GM12878 (cell line): Measurements from ENCODE around the gene HNRNPM. TPM values are rescaled to one million over a fixed set of nuclear protein-coding genes. Genes with fewer than 3 reads are reported as not detected.

Experiments used
- ATAC-seq: fragments of 200-7000 bp; cut with Tn5 transposase; 3 replicates; pipeline ENCODE4 v1.9.1; 2020; ENCODE audit warnings: mild to moderate bottlenecking, moderate library complexity
- Bru-seq: library from RNA; stranded (reverse); fragments of 400-500 nt; gene quantifications from one replicate; lab custom pipeline; 2021; lab: Mats Ljungman, UMichigan
- BruChase-seq, 2 experiments: library from RNA; stranded (reverse); fragments of 400-500 nt; gene quantifications; one replicate each; lab custom pipeline; 2021; lab: Mats Ljungman, UMichigan
- BruUV-seq: library from RNA; stranded (reverse); fragments of 400-500 nt; replicated peaks from 2 replicates; lab custom pipeline; 2021; lab: Mats Ljungman, UMichigan
- CTCF ChIA-PET: fragments of 300-600 bp; sonication (Branson Sonifier 250); formaldehyde crosslinking; extraction: SDS; loops from one replicate; lab custom pipeline; 2021; ENCODE audit warnings: inconsistent platforms; lab: Yijun Ruan, JAX
- POLR2A ChIA-PET: fragments of 350-600 bp; formaldehyde crosslinking; extraction: SDS; loops from one replicate; lab custom pipeline; 2021; ENCODE audit warnings: inconsistent platforms; lab: Charles Lee
- RAD21 ChIA-PET: fragments of 300-600 bp; sonication (Branson Sonifier 250); formaldehyde crosslinking; loops from one replicate; lab custom pipeline; 2023; ENCODE audit warnings: antibody characterized with exemption; ENCODE audit not compliant: unreplicated experiment; lab: Charles Lee
- SMC1A ChIA-PET: fragments of 300-600 bp; sonication (Branson Sonifier 250); formaldehyde crosslinking; loops from one replicate; lab custom pipeline; 2023; ENCODE audit not compliant: unreplicated experiment, uncharacterized antibody; lab: Charles Lee
- DNase-seq: peaks from one replicate; pipeline ENCODE4 v3.0.0-alpha.2; 2011; ENCODE audit warnings: low read depth, low spot score
- FAIRE-seq: peaks from 3 replicates; lab custom pipeline; 2011; peaks lifted over from hg19 to GRCh38; lab: Jason Lieb, UNC
- H2AFZ ChIP-seq: 2 replicates; pipeline ENCODE4 v1.6.0; 2011; ENCODE audit warnings: low read depth, low read length, control low read depth; ENCODE audit not compliant: control insufficient read depth
- H3K27ac ChIP-seq: 2 replicates; pipeline ENCODE4 v1.5.1; 2011; ENCODE audit warnings: control low read depth; ENCODE audit not compliant: control insufficient read depth, insufficient read depth
- H3K27me3 ChIP-seq, 2 experiments: replicated peaks in 1 of 2; 2 replicates each; pipeline versions ENCODE4 v1.6.0 to v1.6.1; 2011; ENCODE audit warnings: low read length in 1 of 2; ENCODE audit not compliant: control insufficient read depth in 2 of 2, insufficient read depth in 2 of 2
- H3K36me3 ChIP-seq, 2 experiments: 2 replicates each; pipeline ENCODE4 v1.5.1; 2011; ENCODE audit warnings: low read length in 1 of 2; ENCODE audit not compliant: control insufficient read depth in 2 of 2, insufficient read depth in 2 of 2
- H3K4me1 ChIP-seq: 2 replicates; pipeline ENCODE4 v1.6.1; 2011; ENCODE audit warnings: mild to moderate bottlenecking, low read length, moderate library complexity, mixed read lengths; ENCODE audit not compliant: control insufficient read depth, insufficient read depth
- H3K4me2 ChIP-seq: 2 replicates; pipeline ENCODE4 v1.6.0; 2011; ENCODE audit warnings: control low read depth; ENCODE audit not compliant: control insufficient read depth, insufficient read depth
- H3K4me3 ChIP-seq: fragments of 200-600 bp; sonication (generic); 2 replicates; pipeline ENCODE4 v1.5.1; 2016
- H3K79me2 ChIP-seq: 2 replicates; pipeline ENCODE4 v1.6.0; 2011; ENCODE audit warnings: low read length; ENCODE audit not compliant: control insufficient read depth, insufficient read depth
- H3K9ac ChIP-seq: 2 replicates; pipeline ENCODE4 v1.8.0; 2011; ENCODE audit warnings: low read length, control low read depth, mixed read lengths; ENCODE audit not compliant: control insufficient read depth, insufficient read depth
- H3K9me3 ChIP-seq: replicated peaks from 3 replicates; pipeline ENCODE4 v1.5.1; 2011; ENCODE audit warnings: mild to moderate bottlenecking, low read length; ENCODE audit not compliant: control insufficient read depth, insufficient read depth
- H4K20me1 ChIP-seq: 2 replicates; pipeline ENCODE4 v1.6.0; 2011; ENCODE audit not compliant: control insufficient read depth, insufficient read depth
- BRCA1 ChIP-seq: IDR thresholded peaks from 2 replicates; pipeline ENCODE4 v1.6.1; 2011; ENCODE audit warnings: low read depth, low read length, improper control_type of control experiment
- CHD1 ChIP-seq: IDR thresholded peaks from 2 replicates; pipeline ENCODE4 v1.6.1; 2012; ENCODE audit warnings: low read depth, low read length, improper control_type of control experiment
- CHD4 ChIP-seq: fragments of 200-600 bp; sonication (generic); IDR thresholded peaks from 2 replicates; pipeline ENCODE4 v1.6.1; 2016; ENCODE audit warnings: mild to moderate bottlenecking
- CTCF ChIP-seq, 3 experiments: IDR thresholded peaks in 2 of 3; conservative IDR thresholded peaks in 1 of 3; 2 replicates each; pipeline ENCODE4 v1.5.1; 2011; ENCODE audit warnings: low read depth in 3 of 3, low read length in 3 of 3, mild to moderate bottlenecking in 3 of 3, control low read depth in 2 of 3, moderate library complexity in 2 of 3, inconsistent platforms in 1 of 3, mixed read lengths in 1 of 3; ENCODE audit not compliant: control insufficient read depth in 2 of 3, insufficient read depth in 1 of 3; ENCODE audit errors: extremely low read depth in 1 of 3
- ESRRA ChIP-seq: IDR thresholded peaks from 2 replicates; pipeline ENCODE4 v1.6.1; 2012; ENCODE audit warnings: mild to moderate bottlenecking, low read length, improper control_type of control experiment
- ETV6 ChIP-seq, 2 experiments: fragments of 450-650 bp in 1 of 2; IDR thresholded peaks in 1 of 2; conservative IDR thresholded peaks in 1 of 2; 2 replicates each; pipeline ENCODE4 v1.6.1; 2014; ENCODE audit warnings: antibody characterized with exemption in 1 of 2, borderline replicate concordance in 1 of 2, low read depth in 1 of 2, mild to moderate bottlenecking in 1 of 2, moderate library complexity in 1 of 2
- HCFC1 ChIP-seq: fragments of 150-350 bp; IDR thresholded peaks from 2 replicates; pipeline ENCODE4 v1.6.1; 2014; ENCODE audit warnings: low read length
- MYB ChIP-seq: fragments of 150-350 bp; IDR thresholded peaks from 2 replicates; pipeline ENCODE4 v1.6.1; 2014; ENCODE audit warnings: mild to moderate bottlenecking, low read depth, low read length, borderline replicate concordance
- NFYB ChIP-seq: IDR thresholded peaks from 2 replicates; pipeline ENCODE4 v1.6.1; 2011; ENCODE audit warnings: low read depth, mild to moderate bottlenecking, low read length, improper control_type of control experiment, moderate library complexity; ENCODE audit not compliant: insufficient read depth
- RELB ChIP-seq: fragments of 450-650 bp; IDR thresholded peaks from 2 replicates; pipeline ENCODE4 v1.6.1; 2017; ENCODE audit warnings: low read depth, mild to moderate bottlenecking, moderate library complexity
- SUZ12 ChIP-seq: fragments of 200-600 bp; sonication (generic); IDR thresholded peaks from one replicate; pipeline ENCODE4 v1.6.1; 2018; ENCODE audit warnings: antibody characterized with exemption, mild to moderate bottlenecking; ENCODE audit not compliant: unreplicated experiment
- WGBS: methylation state at CpG from one replicate; pipeline ENCODE4 v1.1.6; 2016; ENCODE audit warnings: low lambda C conversion rate; ENCODE audit not compliant: insufficient replicate concordance, insufficient coverage; ENCODE audit errors: missing lambda C conversion rate; 5-methylcytosine and 5-hydroxymethylcytosine counted together
- in situ Hi-C: fragments of 300-500 bp; cut with MboI; formaldehyde crosslinking; loops from 9 replicates; pipeline ENCODE4 v1.14.3; 2018; ENCODE audit warnings: mixed read lengths
- intact Hi-C: fragments of 100-400 bp; cut with micrococcal nuclease; formaldehyde crosslinking; loops from one replicate; pipeline ENCODE4 v1.14.2; 2022; ENCODE audit not compliant: unreplicated experiment
- long read RNA-seq, 2 experiments: library from polyadenylated mRNA; unstranded; transcript quantifications; one replicate each; pipeline ENCODE4 v2.0.0, GENCODE V29; 2019 to 2020
- polyA minus RNA-seq, 3 experiments: library from RNA; depleted of rRNA, polyadenylated mRNA; stranded (reverse); fragments of >200 nt; gene quantifications; 2 replicates each; pipeline ENCODE4 v1.2.3, GENCODE V29; 2011
- polyA plus RNA-seq, 11 experiments: library from polyadenylated mRNA; depleted of rRNA in 4 of 11; unstranded in 6 of 11; stranded (reverse) in 5 of 11; fragments of >200 nt; fragmentation: Nextera tagmentation in 4 of 11; fragmentation: Illumina TruSeq in 1 of 11; extraction: Ambion mirVana in 4 of 11; extraction: Trizol in 1 of 11; gene quantifications; 1 replicate in 1 of 11; 2 replicates in 10 of 11; pipeline versions ENCODE4 v1.2.1 to v1.2.3, GENCODE V29; 2011 to 2016; ENCODE audit warnings: inconsistent platforms in 2 of 11, missing spikeins in 2 of 11, low read depth in 1 of 11
- total RNA-seq, 4 experiments: library from RNA; depleted of rRNA in 3 of 4; stranded (reverse); fragments of >200 nt in 3 of 4; fragmentation: Illumina TruSeq in 1 of 4; extraction: Trizol in 1 of 4; gene quantifications; 2 replicates each; pipeline versions ENCODE4 v1.2.1 to v1.2.3, GENCODE V29; 2013 to 2021

HNRNPM gene
- total RNA-seq (2013; cell fraction: nucleolus; rRNA removed) = 182 and 185 TPM in 2 replicates
- total RNA-seq (2014; rRNA removed) (127 and 175 TPM in 2 replicates), total RNA-seq (2014; rRNA removed; fragmentation: Illumina TruSeq; extraction: Trizol) (146 and 155 TPM in 2 replicates), total RNA-seq (2021) (314 and 339 TPM in 2 replicates), polyA plus RNA-seq (2011; rRNA removed) (131 and 134 TPM in 2 replicates), polyA plus RNA-seq (2014; fragmentation: Illumina TruSeq; extraction: Trizol) (233 and 245 TPM in 2 replicates), polyA plus RNA-seq (2014; fragmentation: Nextera tagmentation; extraction: Ambion mirVana) (10 to 100 TPM; 14.3 to 35.9 TPM), polyA plus RNA-seq (2014; rRNA removed) (220 and 260 TPM in 2 replicates), polyA plus RNA-seq (2016; fragmentation: Nextera tagmentation; extraction: Ambion mirVana) (100 to 1,000 TPM; 374 to 415 TPM), polyA minus RNA-seq (2011; rRNA and poly(A)+ RNA removed) (98.7 and 117 TPM in 2 replicates), Bru-seq, nascent RNA (percentile 96 among the genes with signal in this experiment), BruChase-seq, experiment 1, labeled RNA remaining after a 6-hour chase (percentile 98 among the genes with signal in this experiment), BruChase-seq, experiment 2, labeled RNA remaining after a 2-hour chase (percentile 97 among the genes with signal in this experiment)
- polyA plus RNA-seq (2011; ENCODE audit: low read depth) = 138 TPM
- 149 and 253 TPM in 2 replicates for polyA plus RNA-seq (2011; cell fraction: cytosol; rRNA removed)
- polyA plus RNA-seq (2011; cell fraction: nucleus; rRNA removed) = 161 and 230 TPM in 2 replicates
- 155 and 193 TPM in 2 replicates for polyA plus RNA-seq (2012)
- polyA minus RNA-seq (2011; cell fraction: cytosol; rRNA and poly(A)+ RNA removed) = 77.2 and 93.8 TPM in 2 replicates
- 66.1 and 115 TPM in 2 replicates for polyA minus RNA-seq (2011; cell fraction: nucleus; rRNA and poly(A)+ RNA removed)
- long read RNA-seq, experiment 1, transcript HNRNPM-217 (15 exons, 2,458 nt) = major isoform, 11 of 337 reads
- long read RNA-seq, experiment 1, partial matches to known transcripts = 37 of 337 reads
- long read RNA-seq, experiment 1, other reads (novel, unspliced or antisense) = 289 of 337 reads
- long read RNA-seq, experiment 2, transcript HNRNPM-217 (15 exons, 2,458 nt) = major isoform, 6 of 451 reads
- long read RNA-seq, experiment 2, partial matches to known transcripts = 119 of 451 reads
- long read RNA-seq, experiment 2, other reads (novel, unspliced or antisense) = 323 of 451 reads

- peak within 1 kb of the TSS; percentile 99 for H2AFZ ChIP-seq
- BruUV-seq = no TSS peak
- H3K79me2 ChIP-seq = peaks cover 49% of the 10 kb centered on the region
- ChIA-PET RAD21 (interaction anchor here (0.6 to 1.7 kb wide), 5 partner anchors 28 to 127 kb away, joined by 3 to 7 read pairs (median 3); partner anchors contain the start of gene MARCHF2), CTCF (interaction anchor here (0.8 to 2.4 kb wide), 7 partner anchors 12 to 133 kb away, joined by 3 to 11 read pairs (median 5); partner anchors contain the start of genes MARCHF2 and MYO1F), POLR2A (interaction anchor here (0.8 to 3.1 kb wide), 7 partner anchors 11 to 133 kb away, joined by 3 to 14 read pairs (median 4); partner anchors contain the start of genes MARCHF2, RAB11B and ZNF414), SMC1A (interaction anchor here (1.0 to 1.1 kb wide), 2 partner anchors 20 to 68 kb away, joined by 3 to 4 read pairs; no protein-coding TSS in a partner anchor)
- peak within 1 kb of the TSS; percentile 99 for H3K9ac ChIP-seq
- H3K4me1 ChIP-seq = peaks cover 8% of the 10 kb centered on the region
- in situ Hi-C loops = no loop called here
- FAIRE-seq (no peak), ATAC-seq (peak; percentile 94), DNase-seq (peak; percentile 91)
- peaks cover 0 to 7% of the 10 kb centered on the region in 2 experiments; a peak in 2 of 4 replicates for H3K36me3 ChIP-seq
- WGBS = under 1% methylated on average over 90 of the region's 93 CpGs
- peak within 1 kb of the TSS; percentile 85 for H3K27ac ChIP-seq
- H3K9me3 ChIP-seq = no peaks in the 10 kb centered on the region
- peaks cover 6% of the 10 kb centered on the region for H4K20me1 ChIP-seq
- intact Hi-C loops = no loop called here
- H3K4me3 ChIP-seq = peak within 1 kb of the TSS; percentile 85
- H3K4me2 ChIP-seq = peak within 1 kb of the TSS; percentile 95
- H3K27me3 ChIP-seq = no peaks in the 10 kb centered on the region
- TF ChIP-seq CHD1 (no peak), CTCF (IDR thresholded peaks at IDR 0.05 in 2 of 3, conservative IDR thresholded peaks at IDR 0.05 in 1 of 3; ENCODE audit: control insufficient read depth in 2 of 3, extremely low read depth in 1 of 3, insufficient read depth in 1 of 3, low read depth in 3 of 3, low read length in 3 of 3) (no peak), HCFC1 (peak; percentile 49; the same call in 1 of the 2 replicates), ETV6 (conservative IDR thresholded peaks at IDR 0.05 in 1 of 2, IDR thresholded peaks at IDR 0.05 in 1 of 2; ENCODE audit: borderline replicate concordance in 1 of 2, low read depth in 1 of 2) (no peak), SUZ12 (no peak), RELB (no peak), CHD4 (no peak), ESRRA (no peak), NFYB (peak; percentile 94), BRCA1 (no peak), MYB (no peak)
These were observed at the start of gene HNRNPM for GRCh38 chr19:8444677-8445487. TSS of gene HNRNPM (plus strand) at chr19:8444975. CDS start at chr19:8444999, 24 bp downstream.
